GM12873 (cell line): ENCODE data around the gene HOXB8.

Experiments used
- TF ChIP-seq, protein P1 (sequence below): IDR thresholded peaks from 2 replicates; pipeline ENCODE4 v1.5.1; 2012; ENCODE audit warnings: low read depth, mild to moderate bottlenecking, moderate library complexity, low read length, control low read depth; ENCODE audit not compliant: insufficient read depth; ENCODE audit errors: missing control alignments

HOXB8 gene

DNA sequence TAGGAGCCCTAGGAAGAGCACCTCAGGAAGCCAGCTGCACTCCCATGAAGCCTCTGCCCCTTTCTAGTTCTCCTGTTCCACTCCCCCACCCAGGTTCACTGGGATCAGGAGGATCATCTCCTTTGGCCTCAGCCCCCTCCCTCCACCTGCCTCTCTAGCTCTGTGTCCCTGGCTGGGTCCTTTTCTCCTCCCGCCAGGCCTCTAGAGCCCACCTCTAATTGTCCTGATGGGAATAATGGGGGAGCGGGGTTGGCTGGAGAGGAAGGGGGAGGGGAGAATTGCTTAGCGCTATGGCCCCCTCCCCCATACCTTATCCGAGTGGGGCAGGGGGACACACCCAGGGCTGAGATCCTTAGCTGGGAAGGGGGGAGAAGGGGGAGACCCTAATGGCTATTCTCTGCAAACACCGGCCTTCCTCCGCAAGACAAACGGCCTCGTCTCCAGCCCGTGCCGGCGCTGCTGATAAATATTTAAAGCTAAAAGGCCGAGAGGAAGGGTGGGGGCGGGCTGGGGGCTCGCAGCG is 5.3 kb downstream of the HOXB8 start:
- TF ChIP-seq, protein P1, sequence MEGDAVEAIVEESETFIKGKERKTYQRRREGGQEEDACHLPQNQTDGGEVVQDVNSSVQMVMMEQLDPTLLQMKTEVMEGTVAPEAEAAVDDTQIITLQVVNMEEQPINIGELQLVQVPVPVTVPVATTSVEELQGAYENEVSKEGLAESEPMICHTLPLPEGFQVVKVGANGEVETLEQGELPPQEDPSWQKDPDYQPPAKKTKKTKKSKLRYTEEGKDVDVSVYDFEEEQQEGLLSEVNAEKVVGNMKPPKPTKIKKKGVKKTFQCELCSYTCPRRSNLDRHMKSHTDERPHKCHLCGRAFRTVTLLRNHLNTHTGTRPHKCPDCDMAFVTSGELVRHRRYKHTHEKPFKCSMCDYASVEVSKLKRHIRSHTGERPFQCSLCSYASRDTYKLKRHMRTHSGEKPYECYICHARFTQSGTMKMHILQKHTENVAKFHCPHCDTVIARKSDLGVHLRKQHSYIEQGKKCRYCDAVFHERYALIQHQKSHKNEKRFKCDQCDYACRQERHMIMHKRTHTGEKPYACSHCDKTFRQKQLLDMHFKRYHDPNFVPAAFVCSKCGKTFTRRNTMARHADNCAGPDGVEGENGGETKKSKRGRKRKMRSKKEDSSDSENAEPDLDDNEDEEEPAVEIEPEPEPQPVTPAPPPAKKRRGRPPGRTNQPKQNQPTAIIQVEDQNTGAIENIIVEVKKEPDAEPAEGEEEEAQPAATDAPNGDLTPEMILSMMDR = no peak

DNA sequence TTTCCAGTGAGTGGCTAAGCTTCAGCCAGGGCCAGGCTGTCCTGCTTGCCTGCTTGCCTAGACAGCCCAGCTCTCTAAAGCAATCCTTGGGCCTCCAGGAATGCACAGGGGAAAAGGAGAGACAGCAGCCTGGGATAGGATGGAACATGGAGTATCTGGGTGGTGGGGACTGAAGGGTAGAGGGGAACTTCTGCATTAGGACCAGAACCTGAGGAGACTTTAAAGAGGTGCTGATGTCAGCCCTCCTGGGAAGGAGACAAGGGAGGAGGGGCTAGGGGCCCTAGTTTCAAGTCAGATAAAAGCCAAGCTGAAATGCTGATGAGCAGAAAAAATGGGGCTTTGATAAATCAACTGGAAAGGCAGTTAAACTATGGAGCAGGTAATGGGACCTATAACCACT is 6.1 kb downstream of the HOXB8 start:
- TF ChIP-seq, protein P1 = no peak

DNA sequence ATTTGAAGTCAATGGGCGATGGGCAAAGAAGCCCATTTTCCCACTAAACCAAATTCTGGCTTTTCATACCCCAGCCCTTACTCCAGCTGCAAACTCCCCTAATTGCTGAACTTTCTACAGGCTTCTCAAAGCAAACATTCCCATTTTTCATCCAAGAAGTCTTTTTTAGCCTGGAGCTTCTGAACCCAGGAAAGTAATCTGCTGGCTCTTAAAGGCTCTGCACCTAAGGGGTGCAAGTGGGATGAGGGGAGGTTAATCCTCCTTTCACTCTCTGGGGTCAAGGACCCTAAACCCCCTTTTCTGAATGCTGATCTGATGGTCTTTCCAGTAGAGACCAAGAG is 6.6 kb downstream of the HOXB8 start:
- TF ChIP-seq, protein P1 = no peak

DNA sequence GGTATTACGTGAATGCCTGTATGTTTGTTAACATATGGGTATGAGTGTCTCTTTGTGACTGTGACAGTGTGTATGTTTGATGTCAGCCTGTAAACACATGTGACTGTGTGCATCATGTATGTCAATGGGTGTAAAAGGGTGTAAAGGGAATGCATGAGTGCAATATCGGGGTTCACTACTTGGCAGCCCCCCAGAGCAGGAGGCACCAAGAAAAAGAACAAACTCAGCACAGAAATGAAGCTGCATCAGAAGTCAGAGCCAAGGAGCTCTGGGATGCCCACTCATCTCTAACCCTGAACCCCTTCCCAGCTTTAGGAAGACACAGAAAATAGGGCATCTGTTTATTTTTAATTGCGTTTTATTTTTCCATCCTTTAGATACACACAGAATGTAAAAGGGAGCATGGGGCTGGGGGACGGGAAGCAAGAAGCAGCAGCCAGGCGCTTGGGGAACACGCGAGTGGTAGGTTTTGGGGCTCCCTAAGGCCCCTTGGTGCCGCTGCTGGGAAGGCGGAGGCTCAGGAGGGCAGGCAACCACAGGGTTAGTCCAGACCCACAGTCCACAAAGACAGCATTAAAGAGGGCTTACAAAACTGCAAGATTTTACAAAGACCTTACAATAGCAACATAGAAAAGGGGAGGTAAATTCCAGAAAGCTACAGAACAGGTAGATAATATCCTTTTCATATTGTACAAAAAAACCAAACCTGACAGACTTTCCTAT is 8.0 kb downstream of the HOXB8 start:
- TF ChIP-seq, protein P1 = no peak

DNA sequence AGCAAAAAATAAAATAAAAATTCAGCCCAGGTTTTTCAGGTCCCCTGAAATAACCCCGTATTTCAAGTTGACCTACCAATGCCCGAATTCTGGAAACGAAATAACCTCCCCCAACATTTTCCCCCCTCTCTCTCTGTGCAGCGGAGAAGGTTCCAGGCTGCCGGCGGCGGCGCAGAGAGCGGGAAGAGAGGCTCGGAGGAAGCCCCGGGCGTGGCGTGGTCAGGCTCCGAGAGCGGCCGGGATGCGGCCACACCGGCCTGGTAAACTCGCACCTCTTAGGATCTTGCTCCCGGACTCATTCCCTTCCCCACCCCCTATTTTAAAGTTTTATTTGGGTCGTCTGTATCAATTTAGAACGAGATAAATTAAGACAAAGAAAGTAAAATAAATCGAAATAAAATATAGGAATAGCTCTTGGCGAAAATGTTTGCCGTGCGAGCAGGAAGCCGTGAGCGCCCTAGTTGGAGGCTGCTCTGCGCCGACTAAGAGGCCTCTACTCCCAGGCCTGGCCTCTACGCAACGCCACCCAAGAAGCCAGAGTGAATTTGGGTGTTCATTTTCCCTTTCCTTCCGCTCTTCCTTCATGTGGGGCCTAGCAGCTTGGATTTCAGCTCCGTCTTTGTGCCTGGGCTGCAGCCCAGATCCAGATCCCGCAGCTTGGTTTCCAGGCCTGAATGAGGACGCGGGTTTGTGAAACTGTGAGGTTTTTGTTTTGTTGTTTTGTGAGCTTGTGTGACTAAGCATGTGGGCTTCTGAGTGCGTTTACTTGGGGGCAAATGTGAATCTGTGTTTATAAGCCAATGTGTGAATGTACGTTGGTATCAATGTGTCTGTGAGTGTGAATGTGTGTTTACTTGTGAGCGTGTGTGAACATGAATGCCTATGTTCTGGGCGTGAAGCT is 8.9 kb downstream of the HOXB8 start:
- TF ChIP-seq, protein P1 = no peak

DNA sequence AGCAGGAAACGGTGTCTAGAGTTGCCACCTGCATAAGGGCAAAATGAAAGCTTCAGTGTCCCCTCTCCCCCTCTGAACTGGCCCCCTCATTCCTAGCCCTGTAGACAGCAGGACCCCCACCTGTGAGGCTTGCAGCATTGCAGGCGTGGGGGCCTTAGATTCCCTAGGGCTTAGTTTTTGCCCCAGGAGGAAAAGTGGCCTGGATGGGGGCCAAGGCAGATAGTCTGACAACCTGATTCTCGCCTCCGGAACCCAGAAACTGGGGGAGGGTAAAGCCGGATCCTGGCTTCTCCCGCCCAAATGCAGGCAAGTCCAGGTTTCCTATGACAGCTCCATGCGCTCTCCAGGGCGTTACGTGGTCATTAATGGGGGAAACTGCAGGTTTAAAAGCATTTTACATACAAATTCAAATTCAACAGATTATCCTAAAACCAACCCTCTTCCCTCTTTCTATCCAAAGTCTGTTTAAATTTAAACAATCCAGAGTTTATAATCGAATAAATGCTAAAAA is 9.6 kb downstream of the HOXB8 start:
- TF ChIP-seq, protein P1 = no peak

DNA sequence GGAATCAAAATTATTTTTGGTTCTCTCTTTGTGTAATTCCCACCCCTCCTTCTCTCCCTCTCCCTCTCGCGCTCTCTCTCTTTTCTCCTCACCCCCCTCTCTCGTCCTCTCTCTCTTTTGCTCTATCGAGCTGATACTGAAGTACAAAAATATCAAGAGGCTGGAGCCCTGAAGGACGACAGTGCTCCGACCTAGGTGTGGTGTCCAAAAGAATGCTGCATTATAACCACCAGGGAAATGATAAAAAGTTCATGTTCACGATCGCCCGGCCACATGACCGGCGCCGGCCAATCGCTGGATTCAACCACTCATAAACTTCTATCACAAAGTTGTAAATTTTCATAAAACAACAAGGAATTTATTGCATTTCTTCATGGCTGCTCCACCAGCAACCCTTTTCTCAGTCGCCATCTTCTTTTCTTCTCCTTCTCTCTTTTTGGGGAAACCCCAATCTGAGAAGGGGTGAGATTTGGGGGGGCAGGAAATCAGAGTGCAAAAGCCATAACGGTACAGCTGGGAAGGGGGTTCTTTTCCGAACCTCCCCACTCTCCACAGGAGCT is 10.2 kb downstream of the HOXB8 start, which contains the start of gene HOXB6:
Gene HOXB6 (minus strand): TSS at position 217 of the 560 bp plus-strand sequence. CDS start 6,836 bp downstream, outside the sequence.
- TF ChIP-seq, protein P1 = no peak
